Fibroblast of skin of left quadriceps (primary cell): ENCODE data around the gene KRTAP3-2.
"Not testable (repeated sequence)": the region's sequence is repeated elsewhere in the genome, so short reads cannot be mapped to it uniquely, and the experiment has no call there.

Experiments used
- DNase-seq, 2 experiments: peaks; one replicate each; pipeline ENCODE4 v3.0.0-alpha.2; 2013; ENCODE audit warnings: low read depth in 2 of 2

KRTAP3-2 gene

GRCh38 chr17:40999563-40999962 is at the start of gene KRTAP3-2:
Gene KRTAP3-2 (minus strand): TSS chr17:40999906. CDS start chr17:40999853, 53 bp downstream.
- DNase-seq: not testable (repeated sequence)

- no peak for DNase-seq
Measured at GRCh38 chr17:41049110-41049509, 49.4 kb upstream of the KRTAP3-2 start.

GRCh38 chr17:41048441-41048840 is 48.7 kb upstream of the KRTAP3-2 start:
- DNase-seq: no peak

DNA sequence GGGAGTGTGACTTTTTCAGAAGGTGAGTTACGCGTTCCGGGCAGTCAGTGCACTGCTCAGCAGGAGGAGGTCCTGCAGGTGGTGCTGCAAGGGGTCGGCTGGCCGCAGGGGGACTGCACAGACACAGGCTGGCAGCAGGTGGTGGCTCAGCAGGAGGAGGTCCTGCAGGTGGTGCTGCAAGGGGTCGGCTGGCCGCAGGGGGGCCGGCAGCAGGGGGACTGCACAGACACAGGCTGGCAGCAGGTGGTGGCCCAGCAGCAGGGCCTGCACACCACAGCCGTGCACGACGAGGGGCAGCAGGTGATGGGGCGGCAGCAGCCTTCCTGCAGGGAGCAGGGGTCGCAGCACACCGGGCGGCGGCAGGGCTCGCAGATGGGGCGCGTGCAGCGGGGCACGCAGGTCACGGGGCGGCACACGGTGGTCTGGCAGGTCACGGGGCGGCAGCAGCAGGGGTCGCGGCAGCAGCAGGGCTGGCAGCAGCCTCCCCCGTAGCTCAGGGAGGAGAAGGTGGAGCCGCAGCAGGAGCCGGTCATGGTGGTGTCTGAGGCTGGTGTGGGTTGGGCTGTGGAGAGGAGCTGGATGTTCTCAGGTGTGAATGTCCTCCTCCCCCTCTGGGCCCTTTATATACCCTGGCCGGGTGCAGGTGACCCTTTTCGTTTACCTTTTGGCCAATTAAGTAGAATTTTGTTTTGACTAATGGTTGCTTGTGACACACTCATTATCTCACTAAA is 47.2 kb upstream of the KRTAP3-2 start, which contains the start of gene KRTAP2-1:
KRTAP2-1 (minus strand) TSS at position 582 of the 731 bp plus-strand sequence; CDS start at position 533, 49 bp downstream.
- DNase-seq: not testable (repeated sequence)

- no peak for DNase-seq
Measured at GRCh38 chr17:41042953-41043352, 43.2 kb upstream of the KRTAP3-2 start.

- not testable (repeated sequence) for DNase-seq
Measured at GRCh38 chr17:41040783-41041571, 41.3 kb upstream of the KRTAP3-2 start, which contains the start of gene KRTAP1-1. Gene KRTAP1-1 (minus strand): TSS chr17:41041450. CDS start chr17:41041397, 53 bp downstream.

GRCh38 chr17:41037853-41038350 is 38.2 kb upstream of the KRTAP3-2 start:
- DNase-seq: no peak

DNA sequence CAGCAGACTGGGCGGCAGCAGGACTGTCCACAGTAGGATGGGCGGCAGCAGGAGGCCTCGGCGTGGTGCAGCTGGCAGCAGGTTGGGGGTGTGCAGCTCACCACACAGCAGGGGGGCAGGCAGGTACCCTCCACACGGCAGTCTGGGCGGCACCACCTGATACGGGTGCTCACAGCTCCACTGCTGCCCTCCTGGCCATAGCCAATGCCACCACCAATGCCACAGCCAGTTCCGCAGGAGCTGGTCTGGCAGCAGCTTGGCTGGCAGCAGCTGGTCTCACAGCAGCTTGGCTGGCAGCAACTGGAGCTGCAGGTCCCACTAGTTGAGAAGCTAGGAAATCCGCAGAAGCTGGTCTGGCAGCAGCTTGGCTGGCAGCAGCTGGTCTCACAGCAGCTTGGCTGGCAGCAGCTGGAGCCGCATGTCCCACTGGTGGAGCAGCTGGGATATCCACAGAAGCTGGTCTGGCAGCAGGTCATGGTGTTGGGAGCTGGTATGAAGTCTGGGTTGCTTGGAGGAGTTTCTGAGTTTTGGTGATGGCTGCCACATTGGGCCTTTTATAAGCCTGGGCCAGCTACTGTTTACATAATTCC is 34.7 kb upstream of the KRTAP3-2 start, which contains the start of gene KRTAP1-3:
KRTAP1-3 (minus strand) TSS at position 529 of the 590 bp plus-strand sequence; CDS start at position 476, 53 bp downstream.
- not testable (repeated sequence) for DNase-seq

GRCh38 chr17:41029633-41030245 is 30.0 kb upstream of the KRTAP3-2 start, which contains the start of gene KRTAP1-4:
Gene KRTAP1-4 (minus strand): TSS chr17:41030195. CDS start chr17:41030078, 117 bp downstream.
- no peak for DNase-seq

GRCh38 chr17:41026715-41027471 is 27.2 kb upstream of the KRTAP3-2 start, which contains the start of gene KRTAP1-5:
Gene KRTAP1-5 (minus strand): TSS chr17:41027208. CDS start chr17:41027155, 53 bp downstream.
- DNase-seq: peak; percentile 74 to 77

DNA sequence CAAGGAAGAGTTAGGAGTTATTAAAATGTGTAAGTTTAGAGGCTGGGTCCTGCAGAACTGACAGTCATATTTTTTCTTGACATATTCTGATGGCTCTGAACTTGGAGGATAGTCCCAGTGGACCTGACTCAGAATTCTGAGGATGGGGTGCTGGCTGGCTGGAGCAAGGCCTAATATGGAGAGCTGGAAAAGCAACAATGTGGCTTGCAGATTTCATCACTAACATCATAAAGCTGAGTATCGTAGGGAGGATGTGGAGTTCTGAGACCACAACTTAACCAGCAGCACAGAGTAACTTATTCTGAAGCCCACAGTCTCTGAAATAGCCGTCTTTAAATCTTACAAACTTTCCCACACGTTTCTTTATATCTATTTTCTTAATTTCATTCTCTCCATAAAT is 25.0 kb upstream of the KRTAP3-2 start:
- DNase-seq: peak; percentile 65 to 66

DNA sequence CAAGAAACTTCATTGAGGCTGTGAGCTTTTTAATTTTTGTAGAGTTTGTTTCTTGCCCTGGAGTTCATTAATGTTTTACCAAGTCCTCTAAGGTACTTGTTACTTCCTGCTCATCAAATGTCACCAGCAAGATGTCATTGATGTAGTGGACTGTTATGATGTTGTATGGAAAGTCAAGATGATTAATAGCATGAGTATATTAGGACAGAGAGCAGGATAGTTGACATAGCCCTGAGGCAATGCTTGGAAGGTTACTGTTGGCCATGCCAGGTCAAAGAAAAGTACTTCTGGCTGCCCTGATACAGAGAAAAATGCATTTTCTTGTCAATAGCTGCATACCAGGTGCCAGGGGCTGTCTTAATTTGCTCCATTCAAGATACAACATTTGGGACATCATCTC is 20.6 kb upstream of the KRTAP3-2 start:
- no peak for DNase-seq

- no peak for DNase-seq
Measured at GRCh38 chr17:41019415-41019814, 19.7 kb upstream of the KRTAP3-2 start.

GRCh38 chr17:41018541-41018940 is 18.8 kb upstream of the KRTAP3-2 start:
- DNase-seq: no peak

DNA sequence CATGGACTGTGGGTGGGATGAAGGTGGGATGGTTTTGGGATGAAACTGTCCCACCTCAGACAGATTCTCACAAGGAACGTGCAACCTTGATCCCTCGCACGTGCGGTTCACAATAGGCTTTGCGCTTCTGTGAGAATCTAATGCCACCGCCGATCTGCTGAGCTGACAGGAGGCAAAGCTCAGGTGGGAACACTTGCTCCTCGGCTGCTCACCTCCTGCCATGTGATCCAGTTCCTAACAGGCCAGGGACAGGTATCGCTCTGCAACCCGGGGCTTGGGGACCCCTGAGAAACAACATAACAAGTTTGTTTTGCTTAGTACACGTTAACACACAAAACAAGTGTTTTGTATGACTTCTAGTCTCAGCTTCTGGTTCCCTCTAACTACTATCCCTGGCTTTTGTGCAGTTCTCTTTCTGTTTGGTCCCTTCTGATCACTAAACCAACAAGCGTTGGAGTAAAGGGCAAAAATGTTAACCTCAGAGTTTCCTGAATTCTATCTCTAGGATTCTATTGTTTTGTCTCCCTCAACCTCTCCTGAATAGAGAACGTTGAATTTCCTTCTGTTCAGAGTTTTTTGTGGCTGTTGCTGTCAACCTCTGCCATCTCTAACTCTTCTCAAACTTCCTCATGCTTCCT is 17.0 kb upstream of the KRTAP3-2 start:
- DNase-seq: no peak

- DNase-seq: no peak
Measured at GRCh38 chr17:41015454-41015853, 15.7 kb upstream of the KRTAP3-2 start.

DNA sequence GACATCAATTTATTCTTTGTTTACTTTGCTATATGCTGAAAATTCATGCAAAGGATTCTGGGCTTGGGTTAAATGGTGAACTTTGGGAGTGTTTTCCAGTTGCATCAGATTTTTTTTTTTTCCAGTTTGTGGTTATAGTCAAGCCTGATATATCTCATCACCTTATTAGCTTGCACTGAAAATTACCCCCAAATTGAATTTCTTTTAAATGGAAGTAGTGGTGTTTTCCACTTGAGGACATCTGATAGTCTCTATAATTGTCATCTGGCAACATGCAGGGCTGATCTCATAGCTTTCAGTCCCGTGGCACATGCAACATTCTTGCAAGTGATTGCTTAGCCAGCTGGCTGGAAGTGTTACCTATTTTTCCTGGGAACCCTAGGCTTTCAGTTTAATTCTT is 13.9 kb upstream of the KRTAP3-2 start:
- peak; percentile 72 to 75 for DNase-seq

- DNase-seq: no peak
Measured at GRCh38 chr17:41013181-41013580, 13.5 kb upstream of the KRTAP3-2 start.

GRCh38 chr17:41012326-41013120 is 12.8 kb upstream of the KRTAP3-2 start:
- DNase-seq: no peak
